Heart left ventricle (tissue), 16 donors: ENCODE results near the gene SNCA. TPM values are rescaled to one million over a fixed set of nuclear protein-coding genes. Genes with fewer than 3 reads are reported as not detected.

Experiments used
- ATAC-seq, 4 donors: fragments of 200-7000 bp; cut with Tn5 transposase; one replicate each; pipeline ENCODE4 v1.9.1; 2020 to 2022; ENCODE audit warnings: moderate library complexity in 4 of 4, mild to moderate bottlenecking in 3 of 4, moderate number of reproducible peaks in 1 of 4
- DNase-seq, 5 donors: peaks; one replicate each; pipeline ENCODE4 v3.0.0-alpha.2; 2020
- H3K27ac ChIP-seq, 12 donors: fragments of 200-600 bp; sonication (generic) in 4 of 12; one replicate each; pipeline versions ENCODE4 v1.5.0 to v1.8.0; 2016 to 2022; ENCODE audit warnings: mild to moderate bottlenecking in 2 of 12
- H3K27me3 ChIP-seq, 9 donors: fragments of 200-600 bp; sonication (generic) in 2 of 9; one replicate each; pipeline versions ENCODE4 v1.5.1 to v1.8.0; 2016 to 2022; ENCODE audit warnings: mild to moderate bottlenecking in 3 of 9
- H3K36me3 ChIP-seq, 9 donors: fragments of 200-600 bp; sonication (generic) in 2 of 9; one replicate each; pipeline versions ENCODE4 v1.5.0 to v1.8.0; 2018 to 2022; ENCODE audit warnings: mild to moderate bottlenecking in 2 of 9
- H3K4me1 ChIP-seq, 12 donors: fragments of 200-600 bp; sonication (generic) in 4 of 12; one replicate each; pipeline versions ENCODE4 v1.5.0 to v1.8.0; 2016 to 2022; ENCODE audit warnings: mild to moderate bottlenecking in 3 of 12
- H3K4me3 ChIP-seq, 12 donors: fragments of 200-600 bp; sonication (generic) in 4 of 12; one replicate each; pipeline versions ENCODE4 v1.5.0 to v1.8.0; 2017 to 2022; ENCODE audit warnings: mild to moderate bottlenecking in 9 of 12, moderate library complexity in 4 of 12
- H3K9me3 ChIP-seq, 12 donors: fragments of 200-600 bp; sonication (generic) in 4 of 12; one replicate each; pipeline versions ENCODE4 v1.5.0 to v1.8.0; 2016 to 2022; ENCODE audit warnings: mild to moderate bottlenecking in 1 of 12
- POLR2A ChIP-seq, 2 donors: fragments of 450-650 bp; IDR thresholded peaks; one replicate each; pipeline ENCODE4 v1.6.1; 2017; ENCODE audit warnings: antibody characterized with exemption in 2 of 2, mild to moderate bottlenecking in 2 of 2, moderate library complexity in 2 of 2
- WGBS, 4 donors: extraction: QIAGEN DNeasy Blood & Tissue Kit in 2 of 4; methylation state at CpG; one replicate each; pipeline versions ENCODE4 v1.1.5 to v1.1.7; 2013 to 2018; 5-methylcytosine and 5-hydroxymethylcytosine counted together
- intact Hi-C, 10 donors: fragments of 100-400 bp; cut with DNase I; formaldehyde crosslinking; loops; one replicate each; pipeline versions ENCODE4 v1.11.1 to v1.14.2; 2022
- polyA plus RNA-seq, 2 donors: library from polyadenylated mRNA; stranded (reverse); fragments of 200-250 nt; gene quantifications; one replicate each; pipeline ENCODE4 v1.2.3, GENCODE V29; 2013
- total RNA-seq, 9 donors: library from RNA; depleted of rRNA in 2 of 9; stranded (reverse); fragments of >200 nt in 2 of 9; fragmentation: NEBNext Ultra II Directional in 3 of 9; extraction: Animal tissue kit (Norgen Biotek cat#: 25700) in 3 of 9; gene quantifications; one replicate each; pipeline versions ENCODE4 v1.1.0 to v1.2.4, GENCODE V29; 2016 to 2023
- TF ChIP-seq, protein P1 (sequence below), 12 donors: fragments of 200-600 bp; sonication (generic) in 4 of 12; IDR thresholded peaks; one replicate each; pipeline versions ENCODE4 v1.5.0 to v1.8.0; 2018 to 2022; ENCODE audit warnings: antibody characterized with exemption in 12 of 12, mild to moderate bottlenecking in 5 of 12
- donor health status: ischemic (EF 13 %, LVEDD 7.1; RV severe dilation, severe dysfunction).
- donor health status: healthy with polysubstance abuse.
- donor health status: DM: no; HTN: yes; CAD: no.
- donor health status: DM: no; HTN: no; CAD: no.
- donor health status: ischemic (EF 25% LVEDD 6.9; RV normal size, moderate dysfunction).
- donor health status: ischemic (EF 25% LVEDD 5.7; RV mildly dilated, moderate dysfunction).
- donor health status: healthy.
- donor health status: DM: yes; HTN: yes; CAD: no.
- donor health status: ischemic (EF 35%, LVEDD 5.7; RV mildly dilated, moderate dysfunction).
- donor health status: nonischemic (EF 11% LVEDD 7.7; RV severe dilation, severe dysfunction).
- donor health status: DM: yes; HTN: yes; CAD: no.
- donor health status: PGD.
- donor health status: ischemic (EF 29% LVEDD 5.4; RV normal size, mild dysfunction).
- donor health status: nonischemic (EF 23%, LVEDD 6.1; RV moderate dilation, normal function).

The SNCA gene
- total and polyA plus RNA-seq, 11 donors, result 2.3 to 27.9 (median 5.5) TPM

DNA sequence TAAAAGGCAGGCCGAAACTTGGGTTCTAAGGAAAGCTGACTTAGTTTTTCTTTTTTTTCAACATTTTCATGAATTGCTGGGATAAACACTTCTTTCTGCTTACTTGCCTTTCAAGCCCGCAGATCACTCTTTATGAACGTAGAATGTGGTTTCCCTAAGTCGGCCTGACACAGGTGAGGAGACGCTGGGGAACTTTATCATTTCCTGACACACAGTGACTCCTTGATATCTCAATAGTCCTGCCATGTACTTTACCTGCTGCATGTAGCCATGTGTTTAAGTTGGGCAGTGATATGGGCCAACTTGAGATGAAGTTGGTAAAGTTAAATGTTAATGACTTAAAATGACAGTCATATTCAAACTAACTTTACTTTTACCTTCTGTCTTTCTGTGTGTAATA lies 26.6 kb upstream of the SNCA start:
- TF ChIP-seq POLR2A (IDR thresholded peaks at IDR 0.05), result no peak
- TF ChIP-seq, protein P1, sequence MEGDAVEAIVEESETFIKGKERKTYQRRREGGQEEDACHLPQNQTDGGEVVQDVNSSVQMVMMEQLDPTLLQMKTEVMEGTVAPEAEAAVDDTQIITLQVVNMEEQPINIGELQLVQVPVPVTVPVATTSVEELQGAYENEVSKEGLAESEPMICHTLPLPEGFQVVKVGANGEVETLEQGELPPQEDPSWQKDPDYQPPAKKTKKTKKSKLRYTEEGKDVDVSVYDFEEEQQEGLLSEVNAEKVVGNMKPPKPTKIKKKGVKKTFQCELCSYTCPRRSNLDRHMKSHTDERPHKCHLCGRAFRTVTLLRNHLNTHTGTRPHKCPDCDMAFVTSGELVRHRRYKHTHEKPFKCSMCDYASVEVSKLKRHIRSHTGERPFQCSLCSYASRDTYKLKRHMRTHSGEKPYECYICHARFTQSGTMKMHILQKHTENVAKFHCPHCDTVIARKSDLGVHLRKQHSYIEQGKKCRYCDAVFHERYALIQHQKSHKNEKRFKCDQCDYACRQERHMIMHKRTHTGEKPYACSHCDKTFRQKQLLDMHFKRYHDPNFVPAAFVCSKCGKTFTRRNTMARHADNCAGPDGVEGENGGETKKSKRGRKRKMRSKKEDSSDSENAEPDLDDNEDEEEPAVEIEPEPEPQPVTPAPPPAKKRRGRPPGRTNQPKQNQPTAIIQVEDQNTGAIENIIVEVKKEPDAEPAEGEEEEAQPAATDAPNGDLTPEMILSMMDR (IDR thresholded peaks at IDR 0.05), result no peak
- no peaks in the 10 kb centered on the region for H3K4me1 ChIP-seq
- peaks cover 0 to 2% (median 0%) of the 10 kb centered on the region in 12 donors for H3K9me3 ChIP-seq
- WGBS, 4 donors, result 72 to 84% (median 78%) methylated on average over 5 of the region's 5 CpGs
- no peak overlapping the region for H3K4me3 ChIP-seq
- DNase-seq, result no peak
- H3K36me3 ChIP-seq, result no peaks in the 10 kb centered on the region
- no peak for ATAC-seq
- intact Hi-C loops, result loop anchor here in 1 of 10 donors (10.0 kb wide), 1 partner anchor 209 kb away; no protein-coding TSS in a partner anchor
- H3K27me3 ChIP-seq, result no peaks in the 10 kb centered on the region
- no peak overlapping the region for H3K27ac ChIP-seq

DNA sequence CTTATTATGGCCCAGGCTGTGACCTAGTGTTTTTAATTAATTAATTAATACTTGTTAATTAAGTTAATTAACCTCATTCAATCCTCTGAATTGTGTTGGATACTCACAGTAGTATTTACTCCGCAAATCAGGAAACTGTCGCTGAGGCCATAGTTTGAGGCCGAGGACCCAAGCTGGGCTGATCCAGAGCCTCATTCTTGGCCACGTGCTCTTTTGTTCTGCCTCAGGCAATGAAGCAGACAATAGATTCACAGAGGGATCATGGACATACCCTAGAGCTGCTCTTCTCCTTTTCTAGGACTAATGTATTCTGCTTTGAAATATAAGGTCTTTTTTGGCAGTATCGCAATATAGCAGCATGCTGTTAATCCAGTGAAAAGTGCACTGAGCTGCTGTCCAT lies 24.0 kb upstream of the SNCA start:
- 91 to 96% (median 94%) methylated on average over 5 of the region's 5 CpGs for WGBS, 4 donors
- Histone ChIP-seq H3K4me1 (no peaks in the 10 kb centered on the region), H3K27me3 (no peaks in the 10 kb centered on the region), H3K4me3 (no peak overlapping the region), H3K9me3 (no peaks in the 10 kb centered on the region), H3K27ac (no peak overlapping the region), H3K36me3 (no peaks in the 10 kb centered on the region)
- DNase-seq (no peak), ATAC-seq (no peak)
- TF ChIP-seq POLR2A (IDR thresholded peaks at IDR 0.05), result no peak
- TF ChIP-seq, protein P1 (IDR thresholded peaks at IDR 0.05), result no peak
- intact Hi-C loops, result loop anchor here in 1 of 10 donors (10.0 kb wide), 1 partner anchor 206 kb away; no protein-coding TSS in a partner anchor

DNA sequence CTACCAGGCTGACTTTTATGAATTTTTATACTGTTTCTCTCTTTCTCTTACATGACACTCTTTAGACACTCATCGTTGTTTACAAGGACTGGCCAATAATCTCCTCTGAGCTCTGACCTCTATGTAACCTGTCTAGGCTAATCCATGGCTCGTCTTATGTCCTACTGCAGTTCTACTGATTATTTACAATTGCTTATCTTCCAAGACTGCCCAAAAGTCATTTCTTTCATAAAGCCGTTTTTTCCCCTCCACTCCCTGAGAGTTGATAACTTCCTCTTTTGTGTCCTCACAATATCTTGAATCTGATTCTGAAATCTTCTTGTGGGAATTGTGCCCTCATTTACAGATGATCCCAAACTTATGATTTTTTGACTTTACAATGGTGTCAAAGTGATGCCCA lies 18.3 kb upstream of the SNCA start:
- no peak for ATAC-seq
- no peak for DNase-seq
- intact Hi-C loops, result no loop called here
- WGBS, 4 donors, result 66 to 75% (median 73%) methylated on average over 3 of the region's 3 CpGs
- H3K4me1 ChIP-seq, result no peaks in the 10 kb centered on the region
- no peaks in the 10 kb centered on the region for H3K36me3 ChIP-seq
- no peak overlapping the region for H3K4me3 ChIP-seq
- no peaks in the 10 kb centered on the region for H3K27me3 ChIP-seq
- TF ChIP-seq, protein P1 (IDR thresholded peaks at IDR 0.05), result no peak
- TF ChIP-seq POLR2A (IDR thresholded peaks at IDR 0.05), result no peak
- no peak overlapping the region for H3K27ac ChIP-seq
- no peaks in the 10 kb centered on the region for H3K9me3 ChIP-seq

DNA sequence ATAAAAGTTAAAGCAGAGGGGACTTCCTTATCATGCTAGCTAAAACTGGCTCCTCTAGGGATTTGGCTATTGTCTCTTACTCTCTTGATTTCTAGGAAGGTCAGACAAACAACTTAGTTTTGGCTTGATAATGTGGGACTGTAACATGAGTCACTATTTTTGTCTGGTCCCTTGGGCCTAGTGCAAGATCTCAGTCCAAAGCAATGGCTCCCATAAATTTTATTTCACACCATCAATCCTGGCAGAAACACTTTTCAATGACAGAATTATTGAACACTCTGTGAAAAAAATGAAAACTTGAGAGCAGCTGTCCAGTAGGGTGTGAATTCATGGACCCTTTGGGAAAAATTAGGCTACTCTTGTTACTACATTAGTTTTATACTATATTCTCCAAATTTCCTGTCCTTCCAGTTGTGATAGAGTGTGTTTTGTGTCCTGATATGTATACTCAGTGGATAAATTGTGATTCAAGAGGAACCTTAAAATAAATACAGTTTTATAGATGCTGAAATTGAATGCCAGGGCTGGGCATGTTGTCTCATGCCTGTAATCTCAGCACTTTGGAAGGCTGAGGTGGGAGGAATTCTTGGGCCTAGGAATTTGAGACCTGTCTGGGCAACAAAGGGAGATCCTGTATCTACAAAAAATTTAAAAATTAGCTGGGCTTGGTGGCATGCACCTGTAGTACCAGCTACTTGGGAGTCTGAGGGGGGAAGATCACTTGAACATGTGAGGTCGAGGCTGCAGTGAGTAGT lies 10.8 kb upstream of the SNCA start:
- Histone ChIP-seq H3K4me3 (no peak overlapping the region), H3K27ac (no peak overlapping the region), H3K9me3 (peaks cover 0 to 5% (median 0%) of the 10 kb centered on the region in 12 donors), H3K36me3 (no peaks in the 10 kb centered on the region), H3K4me1 (peaks cover 0 to 11% (median 0%) of the 10 kb centered on the region in 12 donors), H3K27me3 (no peaks in the 10 kb centered on the region)
- DNase-seq (no peak), ATAC-seq (peak in 1 of 4 donors; percentile 37)
- 92 to 100% (median 98%) methylated on average over 1 of the region's 1 CpG for WGBS, 4 donors
- intact Hi-C loops, result no loop called here
- TF ChIP-seq POLR2A (IDR thresholded peaks at IDR 0.05), result no peak
- TF ChIP-seq, protein P1 (IDR thresholded peaks at IDR 0.05), result no peak
